ENCODE results near the gene OSBPL3. TPM values are rescaled to one million over a fixed set of nuclear protein-coding genes. Genes with fewer than 3 reads are reported as not detected.
A peak's percentile ranks its signal among the peaks of the same experiment; 100 is the strongest.

Gene OSBPL3
- total RNA-seq, 1 donor from 2014 or later = 48.8 TPM

GRCh38 chr7:24981171-24981951 is 1.4 kb upstream of the OSBPL3 start:
- peak; percentile 82 for DNase-seq (ENCODE audit: low read depth)

- DNase-seq (ENCODE audit: low read depth) = peak; percentile 77
These were observed 674 bp upstream of the OSBPL3 start for GRCh38 chr7:24980534-24981170.

- DNase-seq (ENCODE audit: low read depth) = peak; percentile 87
These were observed 512 bp downstream of the OSBPL3 start for GRCh38 chr7:24979470-24979862.

- peak; percentile 28 for DNase-seq (ENCODE audit: low read depth)
These were observed 1.0 kb downstream of the OSBPL3 start for GRCh38 chr7:24978843-24979469.

GRCh38 chr7:24975644-24976260 is 4.2 kb downstream of the OSBPL3 start:
- no peak for DNase-seq (ENCODE audit: low read depth)

- no peak for DNase-seq (ENCODE audit: low read depth)
These were observed 4.8 kb downstream of the OSBPL3 start for GRCh38 chr7:24975172-24975571.

GRCh38 chr7:24974026-24974832 is 5.7 kb downstream of the OSBPL3 start:
- DNase-seq (ENCODE audit: low read depth) = no peak

GRCh38 chr7:24972991-24973390 is 7.0 kb downstream of the OSBPL3 start:
- DNase-seq (ENCODE audit: low read depth) = no peak

GRCh38 chr7:24972166-24972477 is 7.9 kb downstream of the OSBPL3 start:
- DNase-seq (ENCODE audit: low read depth) = no peak

- DNase-seq (ENCODE audit: low read depth) = peak; percentile 99
These were observed 8.4 kb downstream of the OSBPL3 start for GRCh38 chr7:24971333-24972165.

GRCh38 chr7:24970676-24971075 is 9.3 kb downstream of the OSBPL3 start:
- DNase-seq (ENCODE audit: low read depth) = peak; percentile 92

- DNase-seq (ENCODE audit: low read depth) = peak; percentile 56
These were observed 11.8 kb downstream of the OSBPL3 start for GRCh38 chr7:24968165-24968564.

GRCh38 chr7:24967696-24968095 is 12.3 kb downstream of the OSBPL3 start:
- no peak for DNase-seq (ENCODE audit: low read depth)

GRCh38 chr7:24966802-24967201 is 13.2 kb downstream of the OSBPL3 start:
- no peak for DNase-seq (ENCODE audit: low read depth)

GRCh38 chr7:24965831-24966708 is 13.9 kb downstream of the OSBPL3 start:
- peak; percentile 83 for DNase-seq (ENCODE audit: low read depth)

- no peak for DNase-seq (ENCODE audit: low read depth)
These were observed 15.8 kb downstream of the OSBPL3 start for GRCh38 chr7:24964191-24964590.

- DNase-seq (ENCODE audit: low read depth) = peak; percentile 94
These were observed 16.8 kb downstream of the OSBPL3 start for GRCh38 chr7:24963218-24963617.

- no peak for DNase-seq (ENCODE audit: low read depth)
These were observed 17.5 kb downstream of the OSBPL3 start for GRCh38 chr7:24962418-24962962.

Data from myocyte (in vitro differentiated cells).